Colonic mucosa (tissue), 4 donors: ENCODE measurements around the gene FGF9. TPM values are rescaled to one million over a fixed set of nuclear protein-coding genes. Genes with fewer than 3 reads are reported as not detected.

ENCODE experiments used
- DNase-seq: peaks from one replicate; pipeline ENCODE4 v3.0.0-alpha.2; 2020
- H3K27ac ChIP-seq: fragments of 200-600 bp; one replicate; pipeline ENCODE4 v1.8.0; 2021
- H3K27me3 ChIP-seq: fragments of 200-600 bp; one replicate; pipeline ENCODE4 v1.8.0; 2021
- H3K36me3 ChIP-seq: fragments of 200-600 bp; one replicate; pipeline ENCODE4 v1.8.0; 2021
- H3K4me1 ChIP-seq: fragments of 200-600 bp; one replicate; pipeline ENCODE4 v1.8.0; 2021; ENCODE audit warnings: mild to moderate bottlenecking
- H3K4me3 ChIP-seq: fragments of 200-600 bp; one replicate; pipeline ENCODE4 v1.8.0; 2021
- H3K9ac ChIP-seq, 2 donors: one replicate each; pipeline ENCODE4 v1.7.0; 2013; ENCODE audit warnings: control low read depth in 2 of 2, low read depth in 2 of 2, low read length in 2 of 2
- H3K9me3 ChIP-seq: fragments of 200-600 bp; one replicate; pipeline ENCODE4 v1.8.0; 2021
- intact Hi-C: fragments of 100-400 bp; cut with DNase I; formaldehyde crosslinking; loops from one replicate; pipeline ENCODE4 v1.14.1; 2022
- total RNA-seq, 2 donors: library from RNA; stranded (reverse); fragmentation: NEBNext Ultra II Directional in 1 of 2; extraction: Animal tissue kit (Norgen Biotek cat#: 25700) in 1 of 2; gene quantifications; one replicate each; pipeline ENCODE4 v1.2.1, GENCODE V29; 2021
- TF ChIP-seq, protein P1 (sequence below): fragments of 200-600 bp; IDR thresholded peaks from one replicate; pipeline ENCODE4 v1.8.0; 2022; ENCODE audit warnings: antibody characterized with exemption, mild to moderate bottlenecking
- donor health status: healthy.
- donor health status: DM: no; HTN: no; CAD: no.
- donor health status: DM: no; HTN: no; CAD: no.

FGF9 gene
- total RNA-seq, 2 donors from 2014 or later, result 0.67 to 1.2 TPM

DNA sequence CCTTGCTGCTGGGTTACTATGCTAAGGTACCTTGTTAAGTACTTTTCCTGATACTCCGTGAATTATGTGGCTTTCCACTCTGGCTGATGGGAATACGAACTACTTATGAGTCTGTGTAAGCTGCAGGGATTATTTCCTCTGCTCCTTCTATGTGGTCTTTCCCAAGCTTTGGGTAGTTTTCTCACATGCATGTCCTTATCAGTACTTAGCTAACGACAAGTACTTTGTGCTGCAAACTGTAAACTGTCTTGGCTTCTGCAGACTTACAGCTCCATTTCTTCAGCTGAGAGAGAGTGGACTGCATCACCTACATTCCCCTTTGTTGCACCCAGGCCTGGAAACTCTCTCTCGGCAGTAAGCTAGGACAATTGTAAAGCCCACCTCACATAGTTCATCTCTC, 76.6 kb downstream of the FGF9 start:
- H3K9ac ChIP-seq, result no peak overlapping the region
- no peak overlapping the region for H3K4me3 ChIP-seq
- H3K4me1 ChIP-seq, result no peaks in the 10 kb centered on the region
- H3K27ac ChIP-seq, result no peak overlapping the region
- H3K9me3 ChIP-seq, result no peaks in the 10 kb centered on the region
- no peaks in the 10 kb centered on the region for H3K27me3 ChIP-seq
- intact Hi-C loops, result no loop called here
- no peak for DNase-seq
- TF ChIP-seq, protein P1, sequence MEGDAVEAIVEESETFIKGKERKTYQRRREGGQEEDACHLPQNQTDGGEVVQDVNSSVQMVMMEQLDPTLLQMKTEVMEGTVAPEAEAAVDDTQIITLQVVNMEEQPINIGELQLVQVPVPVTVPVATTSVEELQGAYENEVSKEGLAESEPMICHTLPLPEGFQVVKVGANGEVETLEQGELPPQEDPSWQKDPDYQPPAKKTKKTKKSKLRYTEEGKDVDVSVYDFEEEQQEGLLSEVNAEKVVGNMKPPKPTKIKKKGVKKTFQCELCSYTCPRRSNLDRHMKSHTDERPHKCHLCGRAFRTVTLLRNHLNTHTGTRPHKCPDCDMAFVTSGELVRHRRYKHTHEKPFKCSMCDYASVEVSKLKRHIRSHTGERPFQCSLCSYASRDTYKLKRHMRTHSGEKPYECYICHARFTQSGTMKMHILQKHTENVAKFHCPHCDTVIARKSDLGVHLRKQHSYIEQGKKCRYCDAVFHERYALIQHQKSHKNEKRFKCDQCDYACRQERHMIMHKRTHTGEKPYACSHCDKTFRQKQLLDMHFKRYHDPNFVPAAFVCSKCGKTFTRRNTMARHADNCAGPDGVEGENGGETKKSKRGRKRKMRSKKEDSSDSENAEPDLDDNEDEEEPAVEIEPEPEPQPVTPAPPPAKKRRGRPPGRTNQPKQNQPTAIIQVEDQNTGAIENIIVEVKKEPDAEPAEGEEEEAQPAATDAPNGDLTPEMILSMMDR, result no peak
- H3K36me3 ChIP-seq, result no peaks in the 10 kb centered on the region

DNA sequence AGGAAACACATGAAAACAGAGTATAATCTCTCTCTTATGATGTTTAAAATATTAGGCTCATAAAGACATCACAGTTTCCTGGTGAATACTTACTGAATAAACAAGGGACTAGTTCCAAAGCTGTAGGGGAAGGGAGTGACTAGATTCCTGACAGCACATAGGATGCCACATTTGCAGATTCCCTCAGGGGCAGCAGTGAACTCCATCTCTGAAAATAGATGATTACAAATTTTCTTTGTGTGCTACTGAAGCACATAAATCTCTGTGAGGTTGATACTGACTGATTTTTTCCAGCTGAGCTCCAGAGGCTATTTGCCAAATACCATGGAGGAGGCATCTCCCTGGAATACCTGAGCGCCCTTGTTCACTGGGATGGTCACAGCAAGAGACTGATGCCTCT, 77.3 kb downstream of the FGF9 start:
- intact Hi-C loops, result no loop called here
- Histone ChIP-seq H3K36me3 (no peaks in the 10 kb centered on the region), H3K9me3 (no peaks in the 10 kb centered on the region), H3K27me3 (no peaks in the 10 kb centered on the region), H3K27ac (no peak overlapping the region), H3K9ac (no peak overlapping the region), H3K4me3 (no peak overlapping the region), H3K4me1 (no peaks in the 10 kb centered on the region)
- TF ChIP-seq, protein P1, result no peak
- no peak for DNase-seq

DNA sequence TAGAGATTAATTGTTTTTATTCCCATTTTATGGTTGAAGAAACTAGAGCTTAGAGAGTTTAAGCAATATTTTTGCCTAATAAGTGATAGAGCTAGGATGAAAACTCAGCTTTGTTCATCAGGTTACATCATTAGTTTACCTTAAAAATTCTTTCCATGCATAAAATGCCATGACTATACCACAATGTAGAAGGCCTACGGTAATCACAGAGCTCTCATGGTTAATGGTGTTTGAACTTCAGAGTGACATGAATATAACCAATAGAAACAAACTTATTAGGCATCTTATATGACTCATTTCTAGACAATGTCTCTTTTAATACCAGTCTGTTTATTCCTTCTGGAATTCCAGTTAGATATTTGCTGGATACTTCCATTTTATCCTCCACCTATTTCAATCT, 78.5 kb downstream of the FGF9 start:
- TF ChIP-seq, protein P1, result no peak
- no peaks in the 10 kb centered on the region for H3K9me3 ChIP-seq
- intact Hi-C loops, result no loop called here

DNA sequence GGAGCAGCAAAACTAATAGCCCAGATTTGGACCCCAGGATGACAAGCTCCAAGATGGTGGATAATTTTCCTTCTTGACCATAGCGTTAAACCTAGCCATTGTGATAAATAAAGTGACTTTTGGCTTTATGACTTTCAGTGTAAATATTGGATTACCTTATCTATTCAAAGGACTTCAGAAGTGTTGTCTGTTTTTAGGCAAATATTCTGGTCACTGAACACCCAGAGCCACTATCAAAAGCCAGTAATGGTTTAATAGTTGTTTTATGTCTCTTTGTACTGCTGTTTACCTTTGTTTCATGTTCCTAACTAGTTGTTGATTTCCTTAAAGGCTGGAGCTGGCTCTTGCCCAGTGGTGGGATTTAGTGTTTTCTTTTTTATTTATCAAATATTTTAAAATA, 81.6 kb downstream of the FGF9 start:
- Histone ChIP-seq H3K4me3 (no peak overlapping the region), H3K27ac (no peak overlapping the region), H3K9me3 (no peaks in the 10 kb centered on the region), H3K4me1 (no peaks in the 10 kb centered on the region), H3K27me3 (no peaks in the 10 kb centered on the region), H3K9ac (no peak overlapping the region), H3K36me3 (no peaks in the 10 kb centered on the region)
- intact Hi-C loops, result no loop called here
- no peak for DNase-seq
- TF ChIP-seq, protein P1, result no peak

More for the DNA sequence above, 78.5 kb downstream of the FGF9 start:
- H3K27me3 ChIP-seq, result no peaks in the 10 kb centered on the region
- no peak overlapping the region for H3K27ac ChIP-seq
- no peaks in the 10 kb centered on the region for H3K36me3 ChIP-seq
- H3K9ac ChIP-seq, result no peak overlapping the region
- no peak overlapping the region for H3K4me3 ChIP-seq
- no peak for DNase-seq
- H3K4me1 ChIP-seq, result no peaks in the 10 kb centered on the region

DNA sequence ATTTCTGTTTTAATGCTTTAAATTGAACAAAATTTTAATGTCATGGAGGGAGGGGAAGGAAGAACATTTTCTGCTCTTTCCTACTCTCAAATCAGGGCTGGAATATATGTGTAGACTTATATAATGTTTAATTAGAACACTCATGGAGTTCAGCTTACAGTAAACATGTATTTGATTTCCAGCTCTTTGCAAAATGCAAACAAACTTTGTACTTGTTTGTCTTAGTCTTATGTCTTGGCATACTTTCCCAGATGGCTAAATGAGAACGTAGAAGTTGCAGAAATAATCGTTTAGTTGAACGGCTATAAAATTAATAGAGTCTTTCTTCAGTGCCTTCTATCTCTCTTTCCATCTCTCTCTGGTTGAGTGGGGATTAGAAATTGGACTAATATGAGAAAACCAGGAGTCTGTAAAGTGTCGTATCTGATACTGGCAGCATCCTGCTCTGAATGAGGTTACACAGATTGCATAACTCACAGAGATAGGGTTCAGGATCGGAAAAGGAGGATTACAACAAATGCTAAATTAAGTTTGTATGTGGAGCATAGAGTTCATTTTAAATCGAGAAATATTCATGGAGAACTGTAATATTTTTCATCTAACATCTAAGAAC, 82.3 kb downstream of the FGF9 start:
- H3K36me3 ChIP-seq, result no peaks in the 10 kb centered on the region
- intact Hi-C loops, result no loop called here
- no peak for DNase-seq
- H3K4me3 ChIP-seq, result no peak overlapping the region
- H3K9me3 ChIP-seq, result no peaks in the 10 kb centered on the region
- H3K9ac ChIP-seq, result no peak overlapping the region
- no peaks in the 10 kb centered on the region for H3K27me3 ChIP-seq
- TF ChIP-seq, protein P1, result no peak
- no peak overlapping the region for H3K27ac ChIP-seq
- H3K4me1 ChIP-seq, result no peaks in the 10 kb centered on the region

Other genes with a start within 250 kb of the FGF9 start
- gene ZDHHC20, start 211.8 kb upstream of the FGF9 start, total RNA-seq, result 100 to 1,000 TPM in 1 of 2 donors, 10 to 100 TPM in 1; 74.0 to 111 TPM
- gene MICU2, start 66.9 kb upstream of the FGF9 start, total RNA-seq, result 10 to 100 TPM; 32.3 to 54.6 TPM